Psoas muscle (tissue), 8 donors: ENCODE data around the gene MAT2B. TPM values are rescaled to one million over a fixed set of nuclear protein-coding genes. Genes with fewer than 3 reads are reported as not detected.

Experiments used
- ATAC-seq, 4 donors: fragments of 200-7000 bp; cut with Tn5 transposase; one replicate each; pipeline ENCODE4 v1.9.1; 2020; ENCODE audit warnings: moderate library complexity in 3 of 4, mild to moderate bottlenecking in 2 of 4
- DNase-seq, 2 donors: peaks; one replicate each; pipeline ENCODE4 v3.0.0-alpha.2; 2020
- H3K27ac ChIP-seq: fragments of 200-600 bp; one replicate; pipeline ENCODE4 v1.8.0; 2022
- H3K27me3 ChIP-seq, 3 donors: fragments of 200-600 bp in 1 of 3; one replicate each; pipeline versions ENCODE4 v1.6.1 to v1.8.0; 2013 to 2022; ENCODE audit warnings: low read length in 2 of 3, mild to moderate bottlenecking in 2 of 3, moderate library complexity in 1 of 3; ENCODE audit not compliant: insufficient read depth in 3 of 3
- H3K36me3 ChIP-seq, 2 donors: fragments of 200-600 bp in 1 of 2; one replicate each; pipeline versions ENCODE4 v1.6.1 to v1.8.0; 2013 to 2022; ENCODE audit warnings: low read depth in 1 of 2, mild to moderate bottlenecking in 1 of 2, moderate library complexity in 1 of 2; ENCODE audit not compliant: insufficient read depth in 1 of 2
- H3K4me1 ChIP-seq: fragments of 200-600 bp; one replicate; pipeline ENCODE4 v1.8.0; 2022
- H3K4me3 ChIP-seq: fragments of 200-600 bp; one replicate; pipeline ENCODE4 v1.8.0; 2022; ENCODE audit warnings: mild to moderate bottlenecking
- H3K9me3 ChIP-seq: fragments of 200-600 bp; one replicate; pipeline ENCODE4 v1.8.0; 2022
- WGBS, 3 donors: extraction: QIAGEN DNeasy Blood & Tissue Kit; methylation state at CpG; one replicate each; pipeline versions ENCODE4 v1.1.6 to v1.1.7; 2013; 5-methylcytosine and 5-hydroxymethylcytosine counted together
- intact Hi-C, 2 donors: fragments of 100-400 bp; cut with DNase I; formaldehyde crosslinking; loops; one replicate each; pipeline versions ENCODE4 v1.11.0 to v1.14.2; 2022
- polyA plus RNA-seq, 3 donors: library from polyadenylated mRNA; stranded (reverse); fragments of 200-250 nt; gene quantifications; one replicate each; pipeline ENCODE4 v1.2.3, GENCODE V29; 2013
- total RNA-seq, 4 donors: library from RNA; stranded (reverse); fragmentation: NEBNext Ultra II Directional in 2 of 4; extraction: Animal tissue kit (Norgen Biotek cat#: 25700) in 2 of 4; gene quantifications; one replicate each; pipeline versions ENCODE4 v1.2.1 to v1.2.4, GENCODE V29; 2021 to 2023
- TF ChIP-seq, protein P1 (sequence below): fragments of 200-600 bp; IDR thresholded peaks from one replicate; pipeline ENCODE4 v1.8.0; 2022; ENCODE audit warnings: antibody characterized with exemption
- donor health status: healthy with polysubstance abuse.
- donor health status: DM: no; HTN: no; CAD: no; lungs with moderate emphysema.
- donor health status: Bipolar disorder and iron deficiency.
- donor health status: healthy.
- donor health status: DM: yes; HTN: yes; CAD: no.
- donor health status: DM: no; HTN: no; CAD: no.
- donor health status: DM: no; HTN: no; CAD: no.
- donor health status: DM: yes; HTN: yes; CAD: no.

The MAT2B gene
- total and polyA plus RNA-seq, 7 donors = 27.3 to 72.7 (median 33.8) TPM

DNA sequence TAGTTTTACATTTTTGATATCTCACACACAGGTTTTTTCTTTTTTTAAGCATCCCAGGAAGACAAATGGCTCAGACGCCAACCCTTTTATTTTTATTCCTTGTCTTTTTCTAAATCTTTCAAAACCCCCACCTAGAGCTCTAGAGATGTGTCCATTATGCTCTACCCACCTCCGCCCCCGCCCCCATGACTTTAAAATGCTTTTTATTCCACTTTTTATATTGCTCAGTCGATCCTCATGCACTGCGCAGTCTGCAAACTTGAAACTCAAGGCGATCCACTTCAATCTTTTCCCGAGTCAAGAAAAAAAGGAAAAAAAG lies 411 bp upstream of the MAT2B start:
- Histone ChIP-seq H3K27ac (peak overlapping the region; percentile 99), H3K4me1 (peaks cover 34% of the 10 kb centered on the region), H3K9me3 (no peaks in the 10 kb centered on the region), H3K4me3 (peak overlapping the region; percentile 88), H3K27me3 (no peaks in the 10 kb centered on the region), H3K36me3 (no peaks in the 10 kb centered on the region)
- ATAC-seq = peak in 3 of 4 donors; percentile 1 to 7 (median 1)
- DNase-seq = no peak
- intact Hi-C loops = loop anchor here (2.0 kb wide), 2 partner anchors 42 to 44 kb away; partner anchors contain the start of genes HMMR (in 1 of the 2) and NUDCD2 (in 1 of the 2)
- TF ChIP-seq, protein P1, sequence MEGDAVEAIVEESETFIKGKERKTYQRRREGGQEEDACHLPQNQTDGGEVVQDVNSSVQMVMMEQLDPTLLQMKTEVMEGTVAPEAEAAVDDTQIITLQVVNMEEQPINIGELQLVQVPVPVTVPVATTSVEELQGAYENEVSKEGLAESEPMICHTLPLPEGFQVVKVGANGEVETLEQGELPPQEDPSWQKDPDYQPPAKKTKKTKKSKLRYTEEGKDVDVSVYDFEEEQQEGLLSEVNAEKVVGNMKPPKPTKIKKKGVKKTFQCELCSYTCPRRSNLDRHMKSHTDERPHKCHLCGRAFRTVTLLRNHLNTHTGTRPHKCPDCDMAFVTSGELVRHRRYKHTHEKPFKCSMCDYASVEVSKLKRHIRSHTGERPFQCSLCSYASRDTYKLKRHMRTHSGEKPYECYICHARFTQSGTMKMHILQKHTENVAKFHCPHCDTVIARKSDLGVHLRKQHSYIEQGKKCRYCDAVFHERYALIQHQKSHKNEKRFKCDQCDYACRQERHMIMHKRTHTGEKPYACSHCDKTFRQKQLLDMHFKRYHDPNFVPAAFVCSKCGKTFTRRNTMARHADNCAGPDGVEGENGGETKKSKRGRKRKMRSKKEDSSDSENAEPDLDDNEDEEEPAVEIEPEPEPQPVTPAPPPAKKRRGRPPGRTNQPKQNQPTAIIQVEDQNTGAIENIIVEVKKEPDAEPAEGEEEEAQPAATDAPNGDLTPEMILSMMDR = no peak
- 0 to 1% (median 0%) methylated on average over 7 of the region's 7 CpGs for WGBS, 3 donors

DNA sequence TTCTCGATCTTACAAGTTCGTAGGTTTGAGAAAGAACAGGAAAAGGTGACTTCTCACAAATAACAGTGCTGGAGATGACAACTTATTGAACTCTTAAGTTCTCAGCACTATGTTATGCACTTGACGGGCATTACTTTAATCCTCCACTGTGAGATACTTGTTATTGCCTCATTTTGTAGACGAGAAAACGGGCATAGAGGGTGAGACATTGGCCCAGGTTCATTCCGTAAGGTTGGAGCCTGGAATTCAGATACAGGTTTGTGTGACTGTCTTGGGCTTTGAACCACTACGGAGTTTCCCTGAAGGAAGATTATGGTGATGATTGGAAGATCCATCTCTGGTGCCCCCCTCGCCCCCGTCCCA lies 657 bp downstream of the MAT2B start:
- Histone ChIP-seq H3K4me1 (peaks cover 43% of the 10 kb centered on the region), H3K9me3 (no peaks in the 10 kb centered on the region), H3K4me3 (peak overlapping the region; percentile 88), H3K27ac (peak overlapping the region; percentile 99), H3K36me3 (no peaks in the 10 kb centered on the region), H3K27me3 (no peaks in the 10 kb centered on the region)
- ATAC-seq (no peak), DNase-seq (no peak)
- 0 to 1% (median 0%) methylated on average over 9 of the region's 9 CpGs for WGBS, 3 donors
- intact Hi-C loops = no loop called here
- TF ChIP-seq, protein P1 = no peak

DNA sequence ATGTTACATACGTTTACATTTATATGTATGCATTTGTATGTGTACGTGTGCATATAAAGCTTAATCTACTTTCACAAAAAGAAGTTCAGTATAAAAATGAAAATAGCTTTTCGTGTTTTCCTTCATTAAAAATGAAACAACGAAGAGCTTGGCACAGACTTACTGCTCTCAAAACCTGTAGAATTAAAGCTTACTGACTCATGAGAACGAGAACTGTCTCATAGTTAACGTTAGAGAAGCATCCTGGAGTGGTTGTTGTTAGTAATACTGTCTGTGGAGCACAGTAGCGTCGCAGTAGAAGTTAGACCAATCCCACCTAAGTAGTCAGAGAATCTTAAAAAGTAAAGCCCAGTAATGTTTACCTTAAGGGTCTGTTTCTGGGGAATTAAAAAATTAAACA lies 1.3 kb downstream of the MAT2B start:
- 2 to 4% (median 2%) methylated on average over 8 of the region's 8 CpGs for WGBS, 3 donors
- Histone ChIP-seq H3K9me3 (no peaks in the 10 kb centered on the region), H3K36me3 (no peaks in the 10 kb centered on the region), H3K27me3 (no peaks in the 10 kb centered on the region), H3K4me3 (peak overlapping the region; percentile 88), H3K27ac (peak overlapping the region; percentile 99), H3K4me1 (peaks cover 47% of the 10 kb centered on the region)
- intact Hi-C loops = no loop called here
- TF ChIP-seq, protein P1 = no peak
- ATAC-seq (no peak), DNase-seq (no peak)

GRCh38 chr5:163508753-163509152 lies 3.3 kb downstream of the MAT2B start:
- WGBS, 3 donors = 18 to 27% (median 21%) methylated on average over 5 of the region's 5 CpGs
- H3K27me3 ChIP-seq = no peaks in the 10 kb centered on the region
- TF ChIP-seq, protein P1 = no peak
- intact Hi-C loops = no loop called here
- peaks cover 0 to 17% of the 10 kb centered on the region in 2 donors for H3K36me3 ChIP-seq
- peak overlapping the region; percentile 41 for H3K4me3 ChIP-seq
- no peaks in the 10 kb centered on the region for H3K9me3 ChIP-seq
- peak overlapping the region; percentile 99 for H3K27ac ChIP-seq
- H3K4me1 ChIP-seq = peaks cover 50% of the 10 kb centered on the region
- no peak for DNase-seq
- no peak for ATAC-seq

GRCh38 chr5:163509291-163509951 lies 4.0 kb downstream of the MAT2B start:
- Histone ChIP-seq H3K27me3 (no peaks in the 10 kb centered on the region), H3K4me3 (peak overlapping the region; percentile 41), H3K4me1 (peaks cover 50% of the 10 kb centered on the region), H3K27ac (peak overlapping the region; percentile 99), H3K36me3 (peaks cover 0 to 24% of the 10 kb centered on the region in 2 donors), H3K9me3 (no peaks in the 10 kb centered on the region)
- TF ChIP-seq, protein P1 = no peak
- WGBS, 3 donors = 7 to 16% (median 11%) methylated on average over 7 of the region's 7 CpGs
- ATAC-seq (no peak), DNase-seq (no peak)
- intact Hi-C loops = no loop called here
